ENCODE measurements around the gene TRAFD1.

DNA sequence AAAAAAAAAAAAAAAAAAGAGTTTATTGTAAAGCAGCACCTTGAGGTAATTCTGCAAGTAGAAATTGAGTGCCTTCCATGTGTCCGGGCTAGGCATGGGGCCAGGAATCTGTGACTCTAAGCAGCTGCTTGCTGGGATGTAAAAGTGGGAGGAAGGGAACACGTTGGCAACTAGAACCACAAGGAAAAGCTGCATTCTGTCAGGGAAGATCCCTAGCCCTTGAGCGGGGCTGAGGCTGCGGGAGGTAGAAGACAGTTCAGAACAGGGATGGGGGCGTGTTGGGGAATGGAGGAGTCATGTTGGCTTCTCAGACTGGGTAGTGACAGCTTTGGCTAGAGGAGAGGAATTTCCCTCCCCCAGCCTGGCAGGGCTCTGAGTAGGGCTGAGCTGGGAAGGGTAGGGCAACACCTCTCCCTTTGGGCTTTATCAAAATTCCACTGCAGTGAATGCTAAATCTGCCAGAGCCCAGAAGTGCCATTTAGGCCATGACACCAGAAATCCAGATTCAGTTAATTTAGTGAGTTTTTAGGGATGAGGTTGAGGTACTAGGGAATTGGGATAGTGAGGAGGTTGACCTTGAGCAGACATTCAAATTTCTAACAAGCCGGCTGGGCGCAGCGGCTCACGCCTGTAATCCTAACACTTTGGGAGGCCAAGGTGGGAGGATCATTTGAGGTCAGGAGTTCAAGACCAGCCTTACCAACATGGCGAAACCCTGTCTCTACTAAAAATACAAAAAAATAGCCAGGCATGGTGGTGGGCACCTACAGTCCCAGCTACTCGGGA lies 3.4 kb upstream of the TRAFD1 start:
- TF ChIP-seq, protein P1, sequence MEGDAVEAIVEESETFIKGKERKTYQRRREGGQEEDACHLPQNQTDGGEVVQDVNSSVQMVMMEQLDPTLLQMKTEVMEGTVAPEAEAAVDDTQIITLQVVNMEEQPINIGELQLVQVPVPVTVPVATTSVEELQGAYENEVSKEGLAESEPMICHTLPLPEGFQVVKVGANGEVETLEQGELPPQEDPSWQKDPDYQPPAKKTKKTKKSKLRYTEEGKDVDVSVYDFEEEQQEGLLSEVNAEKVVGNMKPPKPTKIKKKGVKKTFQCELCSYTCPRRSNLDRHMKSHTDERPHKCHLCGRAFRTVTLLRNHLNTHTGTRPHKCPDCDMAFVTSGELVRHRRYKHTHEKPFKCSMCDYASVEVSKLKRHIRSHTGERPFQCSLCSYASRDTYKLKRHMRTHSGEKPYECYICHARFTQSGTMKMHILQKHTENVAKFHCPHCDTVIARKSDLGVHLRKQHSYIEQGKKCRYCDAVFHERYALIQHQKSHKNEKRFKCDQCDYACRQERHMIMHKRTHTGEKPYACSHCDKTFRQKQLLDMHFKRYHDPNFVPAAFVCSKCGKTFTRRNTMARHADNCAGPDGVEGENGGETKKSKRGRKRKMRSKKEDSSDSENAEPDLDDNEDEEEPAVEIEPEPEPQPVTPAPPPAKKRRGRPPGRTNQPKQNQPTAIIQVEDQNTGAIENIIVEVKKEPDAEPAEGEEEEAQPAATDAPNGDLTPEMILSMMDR (IDR thresholded peaks at IDR 0.05 in 4 of 5, conservative IDR thresholded peaks at IDR 0.05 in 1 of 5): no peak
- TF ChIP-seq POLR2A (IDR thresholded peaks at IDR 0.05): no peak
